AG08396 (cell line): ENCODE data around the gene PSMD3.
A peak's percentile ranks its signal among the peaks of the same experiment; 100 is the strongest.
"Not testable (repeated sequence)": the region's sequence is repeated elsewhere in the genome, so short reads cannot be mapped to it uniquely, and the experiment has no call there.

Experiments used
- DNase-seq: peaks from one replicate; pipeline ENCODE4 v3.0.0; 2012; ENCODE audit warnings: low spot score, mixed read lengths

Gene PSMD3

DNA sequence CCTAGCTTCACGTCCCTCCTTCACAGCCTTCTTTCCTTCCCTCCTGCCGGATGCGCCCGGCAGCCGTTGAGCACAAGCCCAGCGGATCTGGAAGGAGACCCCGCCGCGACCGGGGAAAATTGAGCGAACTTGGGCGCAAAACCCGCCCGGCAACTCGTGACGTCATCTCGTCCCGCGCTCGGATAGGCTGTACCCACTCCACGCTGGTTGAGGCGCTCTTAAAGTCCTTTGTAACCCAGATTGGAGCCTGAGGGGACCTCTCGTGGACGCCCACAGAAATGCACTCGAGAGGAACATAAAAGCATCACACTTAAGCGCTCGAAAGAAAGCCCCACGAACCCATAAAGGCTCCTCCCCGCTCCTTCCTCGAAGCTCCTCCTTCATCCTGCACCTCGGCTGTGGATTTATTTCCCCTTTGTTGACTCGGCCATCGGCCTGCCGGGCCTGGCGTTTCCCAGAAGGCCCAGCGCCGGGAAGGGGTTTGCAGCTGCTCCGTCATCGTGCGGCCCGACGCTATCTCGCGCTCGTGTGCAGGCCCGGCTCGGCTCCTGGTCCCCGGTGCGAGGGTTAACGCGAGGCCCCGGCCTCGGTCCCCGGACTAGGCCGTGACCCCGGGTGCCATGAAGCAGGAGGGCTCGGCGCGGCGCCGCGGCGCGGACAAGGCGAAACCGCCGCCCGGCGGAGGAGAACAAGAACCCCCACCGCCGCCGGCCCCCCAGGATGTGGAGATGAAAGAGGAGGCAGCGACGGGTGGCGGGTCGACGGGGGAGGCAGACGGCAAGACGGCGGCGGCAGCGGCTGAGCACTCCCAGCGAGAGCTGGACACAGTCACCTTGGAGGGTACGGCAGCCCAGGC is at the start of gene PSMD3:
Gene PSMD3 (plus strand): TSS at position 457 of the 856 bp plus-strand sequence. CDS start 164 bp downstream, at position 621.
- DNase-seq = peak; percentile 95

DNA sequence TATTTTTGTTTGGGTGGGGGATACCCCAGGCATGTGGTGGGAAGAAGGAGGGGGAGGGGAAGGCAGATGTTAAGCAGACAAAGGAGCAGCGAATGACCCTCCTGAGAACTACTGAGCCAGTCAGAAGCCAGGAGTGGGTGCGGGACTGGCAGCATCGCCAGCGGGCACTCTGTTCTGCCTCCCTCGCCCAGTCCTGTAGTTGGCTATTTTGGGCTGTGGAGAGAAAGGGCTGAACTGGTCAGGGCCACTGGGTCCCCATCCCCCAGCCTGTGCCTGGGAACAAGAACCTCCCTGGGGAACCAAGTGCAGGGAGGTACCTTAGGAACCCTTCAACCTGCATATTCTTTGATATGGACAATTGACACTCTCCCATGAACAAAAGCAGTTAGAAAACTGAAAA is 46.7 kb upstream of the PSMD3 start:
- DNase-seq = no peak

DNA sequence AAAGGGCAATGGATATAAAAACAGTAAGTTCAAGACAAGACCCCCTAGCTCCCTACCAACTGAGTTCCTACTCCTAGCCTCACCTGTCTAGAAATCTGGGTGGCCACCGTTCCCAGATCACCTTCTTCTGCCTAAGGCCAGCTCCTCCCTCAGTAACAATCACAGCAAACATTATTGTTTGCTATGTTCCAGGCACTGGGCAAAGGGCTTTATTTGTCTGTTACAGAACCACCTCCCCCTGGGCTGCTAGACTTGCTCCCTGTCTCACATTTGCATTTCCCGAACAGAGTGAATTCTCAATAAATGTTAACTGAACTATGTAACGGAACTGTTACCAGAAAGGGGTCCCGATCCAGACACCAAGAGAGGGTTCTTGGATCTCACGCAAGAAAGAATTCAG is 46.3 kb upstream of the PSMD3 start:
- DNase-seq = no peak

DNA sequence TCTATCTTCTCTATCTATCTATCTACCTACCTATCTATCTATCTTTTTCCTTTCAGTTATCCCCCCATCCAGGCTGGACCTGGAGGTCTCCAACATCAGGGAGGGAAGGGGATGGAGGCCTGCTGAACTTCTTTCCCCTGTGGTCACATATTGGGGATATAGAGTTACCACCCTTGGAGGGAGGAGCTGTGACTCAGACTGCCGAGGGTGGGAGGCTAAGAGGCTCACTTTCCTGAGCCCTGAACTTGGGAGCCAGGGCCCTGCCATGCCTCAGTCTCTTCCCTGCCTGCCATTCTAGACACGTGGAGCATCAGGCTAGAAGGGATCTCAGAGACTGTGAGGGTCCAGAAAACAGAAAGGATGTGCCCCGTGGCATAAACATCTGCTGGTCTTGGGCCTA is 44.7 kb upstream of the PSMD3 start:
- no peak for DNase-seq

DNA sequence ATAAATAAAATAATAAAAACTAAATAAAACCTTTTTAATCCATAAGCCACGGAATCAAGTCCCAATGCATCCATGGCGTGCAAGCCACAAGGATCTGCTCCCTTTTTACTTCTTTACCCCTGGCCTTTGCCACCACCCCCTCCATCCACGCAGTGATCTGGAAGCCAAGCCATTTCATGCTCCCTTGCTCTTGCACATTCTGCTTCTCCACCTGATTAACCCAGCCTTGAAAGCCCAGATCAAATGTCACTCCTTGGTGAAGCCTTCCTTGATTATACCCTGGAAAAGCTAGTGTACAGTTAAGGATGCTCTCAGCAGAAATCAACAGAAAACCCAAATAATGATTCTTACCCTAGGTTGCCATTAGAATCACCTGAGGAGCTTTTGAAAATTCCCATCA is 43.2 kb upstream of the PSMD3 start:
- no peak for DNase-seq

DNA sequence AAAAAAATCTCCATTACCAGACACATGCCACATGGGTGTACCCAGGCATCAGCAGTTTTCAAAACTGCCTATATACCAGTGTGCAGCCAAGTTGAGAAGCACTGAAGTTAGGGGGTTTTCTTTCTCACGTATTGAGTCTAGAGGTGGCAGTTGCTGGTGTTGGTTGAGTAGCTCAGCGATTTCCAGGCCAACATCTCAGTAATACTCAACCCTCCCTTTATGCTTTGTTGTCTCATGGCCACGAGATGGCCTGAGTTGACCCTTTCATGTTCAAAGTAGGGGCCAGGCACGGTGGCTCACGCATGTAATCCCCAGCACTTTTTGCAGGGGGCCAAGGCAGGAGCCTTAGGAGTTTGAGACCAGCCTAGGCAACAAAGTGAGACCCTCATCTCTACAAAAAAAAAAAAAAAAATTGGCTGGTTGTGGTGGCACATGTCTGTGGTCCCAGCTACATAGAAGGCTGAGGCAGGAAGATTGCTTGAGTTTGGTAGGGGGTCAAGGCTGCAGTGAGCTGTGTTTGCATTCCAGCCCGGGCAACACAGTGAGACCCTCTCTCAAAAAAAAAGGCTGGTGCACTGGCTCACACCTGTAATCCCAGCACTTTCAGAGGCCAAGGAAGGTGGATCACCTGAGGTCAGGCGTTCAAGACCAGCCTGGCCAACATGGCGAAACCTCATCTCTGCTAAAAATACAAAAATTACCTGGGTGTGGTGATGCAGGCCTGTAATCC is 42.3 kb upstream of the PSMD3 start:
- DNase-seq = no peak

DNA sequence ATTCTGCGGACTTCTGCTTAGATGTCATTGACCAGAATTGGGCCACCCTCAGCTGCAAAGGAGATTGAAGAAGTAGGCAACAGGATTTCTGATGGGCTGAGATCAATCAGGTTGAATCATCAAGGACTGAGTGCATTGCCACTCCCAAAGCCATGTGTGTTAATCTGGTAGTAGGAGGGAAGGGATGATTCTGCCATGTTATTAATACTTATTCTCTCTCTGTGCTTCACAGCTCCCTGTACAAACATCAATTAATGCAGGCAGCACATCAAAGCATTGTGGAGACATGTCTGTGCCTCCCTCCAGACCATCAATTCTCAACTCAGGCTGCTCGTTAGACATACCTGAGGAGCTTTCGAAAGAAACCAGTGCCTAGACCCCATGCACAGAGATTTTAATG is 41.5 kb upstream of the PSMD3 start:
- DNase-seq = no peak

DNA sequence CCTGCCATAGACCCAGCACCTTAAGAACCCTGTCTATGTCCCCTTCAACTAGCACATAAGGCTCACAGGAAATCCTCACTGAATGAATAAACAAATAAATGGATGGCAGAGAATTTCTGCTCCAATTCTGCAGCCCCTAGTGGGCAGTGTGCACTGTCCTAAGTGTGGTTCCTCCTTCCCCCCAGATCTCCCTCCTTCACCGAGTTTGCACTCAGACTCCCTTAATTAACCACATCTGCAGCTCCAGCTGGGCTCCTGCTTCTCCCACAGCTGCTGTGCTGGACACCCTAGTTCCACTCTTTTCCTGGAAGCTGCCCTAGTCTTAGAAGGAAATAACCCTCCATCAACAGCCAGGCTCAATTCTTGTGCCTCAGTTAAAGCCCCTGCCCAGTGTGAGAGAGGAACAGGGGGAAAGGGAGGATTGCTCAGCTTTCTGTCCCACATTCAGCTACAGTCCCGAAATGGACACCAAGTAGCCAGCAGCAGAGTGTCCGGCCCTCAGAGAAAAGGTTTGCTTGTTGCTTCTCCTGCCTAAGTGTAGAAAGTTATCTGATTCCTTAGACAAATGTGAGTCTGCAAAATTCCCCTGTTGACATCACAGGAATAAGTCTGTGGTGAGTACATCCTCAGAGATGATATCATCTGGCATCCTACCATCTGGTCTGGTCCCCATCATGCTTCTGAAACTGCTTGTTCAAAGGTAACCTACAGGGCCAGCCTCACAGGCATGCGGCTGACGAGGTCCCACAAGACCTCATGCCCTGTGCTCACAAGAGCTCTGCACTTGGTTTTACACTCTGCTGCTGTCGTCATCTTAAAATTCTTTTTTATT is 40.8 kb upstream of the PSMD3 start:
- peak; percentile 69 for DNase-seq

DNA sequence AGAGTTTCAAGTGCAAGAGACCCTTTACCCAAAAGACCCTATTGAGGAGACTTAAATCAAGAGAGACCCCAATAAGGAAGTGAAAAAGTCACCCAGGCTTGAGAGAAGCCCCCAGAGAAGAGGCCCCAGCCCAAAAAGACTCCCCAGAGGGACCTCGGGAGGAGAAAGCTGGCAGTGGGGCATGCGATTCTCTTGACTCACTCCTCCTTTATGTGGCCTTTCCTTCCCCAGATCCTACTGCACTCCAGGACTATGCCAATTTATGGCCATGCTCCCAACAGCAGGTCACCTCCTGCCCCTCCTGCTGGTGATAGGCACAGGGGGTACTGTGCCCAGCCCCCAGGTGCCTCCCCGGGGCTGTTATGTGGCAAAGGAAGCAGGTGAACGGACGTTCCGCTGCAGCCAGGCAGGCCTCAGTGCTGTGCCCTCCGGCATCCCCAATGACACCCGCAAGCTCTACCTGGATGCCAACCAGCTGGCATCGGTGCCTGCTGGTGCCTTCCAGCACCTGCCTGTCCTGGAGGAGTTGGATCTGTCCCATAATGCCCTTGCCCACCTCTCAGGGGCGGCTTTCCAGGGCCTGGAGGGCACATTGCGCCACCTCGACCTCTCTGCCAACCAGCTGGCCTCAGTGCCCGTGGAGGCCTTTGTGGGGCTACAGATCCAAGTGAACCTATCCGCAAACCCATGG is 36.8 kb upstream of the PSMD3 start:
- no peak for DNase-seq

DNA sequence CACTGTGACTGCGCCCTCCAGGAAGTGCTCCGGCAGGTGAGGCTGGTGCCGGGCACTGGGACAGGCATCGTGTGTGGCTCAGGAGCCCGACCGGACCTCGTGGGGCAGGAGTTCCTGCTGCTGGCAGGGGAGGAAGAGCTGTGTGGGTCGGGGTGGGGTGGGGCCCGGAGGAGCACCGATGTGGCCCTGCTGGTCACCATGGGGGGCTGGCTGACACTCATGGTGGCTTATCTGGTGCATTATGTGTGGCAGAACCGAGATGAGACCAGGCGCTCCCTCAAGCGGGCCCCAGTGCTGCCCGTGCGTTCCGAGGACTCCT is 36.3 kb upstream of the PSMD3 start:
- no peak for DNase-seq

DNA sequence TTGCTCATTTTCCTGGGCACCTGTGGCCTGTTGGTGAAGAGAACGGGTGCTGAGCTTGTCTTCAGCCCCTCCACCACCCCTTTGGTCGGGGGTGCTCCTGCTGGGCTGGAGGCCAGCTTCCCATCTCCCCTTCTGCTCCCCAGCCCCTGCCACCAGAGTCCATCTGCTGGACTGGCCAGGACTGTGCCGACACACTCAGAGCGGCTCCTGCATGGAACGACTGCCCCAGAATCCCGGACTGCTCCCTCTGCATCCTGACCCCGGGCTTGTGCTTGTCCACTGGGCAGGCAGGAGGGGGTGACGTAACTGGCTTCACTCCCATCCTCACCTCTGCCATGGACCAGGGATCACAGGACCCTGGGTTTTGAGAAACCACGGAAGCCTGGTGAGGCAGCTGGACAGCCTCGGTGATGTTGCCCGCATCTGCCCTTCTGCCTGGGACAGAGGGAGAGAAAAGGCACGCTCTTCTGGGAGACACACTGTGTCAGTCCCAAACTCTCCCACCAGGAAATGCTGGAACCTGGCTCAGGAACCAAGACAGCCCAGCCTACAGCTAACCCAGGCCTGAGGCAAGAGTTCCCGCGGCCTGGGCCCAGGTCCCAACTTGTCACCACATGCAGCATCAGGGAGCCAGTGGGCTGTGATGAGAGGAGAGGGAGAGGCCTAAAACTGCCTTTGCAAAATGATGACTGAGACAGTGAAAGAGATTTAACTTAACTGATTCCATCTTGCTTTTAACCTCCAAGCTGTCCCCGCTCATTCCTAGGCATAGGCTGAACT is 33.9 kb upstream of the PSMD3 start:
- no peak for DNase-seq

DNA sequence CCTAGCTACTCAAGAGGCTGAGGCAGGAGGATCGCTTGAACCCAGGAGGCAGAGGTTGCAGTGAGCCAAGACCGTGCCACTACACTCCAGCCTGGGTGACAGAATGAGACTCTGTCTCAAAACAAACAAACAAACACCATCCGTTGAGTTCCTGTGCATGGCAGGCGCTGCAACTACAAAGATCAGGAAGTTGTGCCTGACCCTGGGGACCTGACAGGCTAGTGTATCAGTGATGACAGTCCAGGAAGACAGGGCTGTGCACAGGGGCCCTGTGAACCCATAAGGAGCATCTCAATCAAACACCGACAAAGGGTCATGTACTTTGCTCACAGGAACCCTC is 32.1 kb upstream of the PSMD3 start:
- not testable (repeated sequence) for DNase-seq

DNA sequence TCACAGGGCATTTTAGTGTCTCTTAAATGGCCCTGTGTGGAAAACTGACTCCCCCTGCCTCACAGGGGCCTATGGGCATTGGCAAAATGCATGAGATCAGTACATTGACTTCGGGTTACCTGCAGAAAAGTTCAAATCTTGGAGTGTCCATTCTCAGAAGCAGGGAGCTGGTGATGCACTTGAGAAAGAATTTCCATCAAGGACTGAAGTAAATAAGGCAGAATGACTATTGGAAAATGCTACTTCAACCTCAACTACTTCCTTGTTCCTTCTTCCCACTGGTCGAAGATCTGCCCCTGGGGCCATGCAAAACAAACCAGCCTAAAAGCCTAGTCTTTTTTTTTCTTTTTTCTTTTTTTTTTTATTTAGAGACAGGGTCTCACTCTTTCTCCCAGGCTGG is 31.6 kb upstream of the PSMD3 start:
- DNase-seq = no peak

DNA sequence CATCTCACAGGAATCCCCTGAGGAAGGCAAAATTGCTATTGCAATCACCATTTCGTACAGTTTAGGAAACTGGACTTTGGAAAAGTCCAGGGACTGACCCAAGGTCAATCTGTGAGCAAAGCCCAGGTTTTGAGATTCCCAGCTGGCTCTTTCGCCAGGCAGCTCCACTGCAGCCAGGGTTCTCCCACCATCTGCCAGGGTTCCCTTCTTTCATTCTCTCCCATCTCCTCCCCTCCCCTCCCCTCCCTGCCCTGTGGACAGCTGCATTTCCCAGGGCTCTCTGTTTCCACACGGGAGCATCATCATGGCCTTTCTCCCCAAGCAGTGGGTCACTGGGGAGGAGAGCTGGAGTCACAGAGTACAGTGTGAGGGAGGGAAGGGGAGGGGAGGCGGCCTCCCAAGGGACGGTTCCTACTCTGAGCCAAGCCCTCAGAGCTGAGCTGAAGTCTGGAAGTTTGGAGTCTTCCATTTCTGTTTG is 29.7 kb upstream of the PSMD3 start:
- no peak for DNase-seq

DNA sequence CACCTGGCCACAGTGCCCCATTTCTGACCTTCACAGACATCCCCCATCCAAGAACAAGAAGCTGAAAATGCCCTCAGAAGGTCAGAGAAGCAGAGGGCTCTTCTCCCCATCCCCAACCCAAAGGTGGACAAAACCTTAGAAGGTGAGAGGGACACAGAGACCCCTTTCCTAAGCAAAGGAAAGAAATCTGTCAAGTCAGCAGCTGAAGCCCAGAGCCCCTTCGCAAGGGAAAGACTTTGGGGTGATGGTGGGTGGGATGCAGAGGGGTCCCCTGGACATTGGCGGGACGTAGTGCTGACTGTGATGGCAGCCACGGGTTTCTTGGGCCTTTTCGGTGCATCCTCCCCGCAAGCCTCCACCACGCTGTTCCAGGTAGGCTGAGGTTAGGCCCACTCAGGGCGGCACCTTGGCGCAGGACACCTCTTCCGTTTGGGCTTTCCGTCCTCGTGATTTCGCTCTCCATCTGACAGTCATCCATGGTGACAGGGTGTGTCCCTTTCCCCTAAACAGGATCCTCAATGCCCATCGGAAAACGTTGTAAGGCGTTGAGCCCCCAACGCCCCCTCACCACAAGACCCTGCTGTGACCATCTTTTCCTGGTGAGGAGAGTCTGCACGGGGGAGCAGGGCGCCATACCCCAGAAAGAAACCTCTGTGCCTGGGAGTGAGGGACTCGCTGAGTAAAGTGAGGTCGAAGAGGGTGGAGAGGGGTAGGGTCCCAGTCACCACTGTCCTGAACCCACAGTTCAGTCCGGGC is 28.5 kb upstream of the PSMD3 start:
- no peak for DNase-seq

DNA sequence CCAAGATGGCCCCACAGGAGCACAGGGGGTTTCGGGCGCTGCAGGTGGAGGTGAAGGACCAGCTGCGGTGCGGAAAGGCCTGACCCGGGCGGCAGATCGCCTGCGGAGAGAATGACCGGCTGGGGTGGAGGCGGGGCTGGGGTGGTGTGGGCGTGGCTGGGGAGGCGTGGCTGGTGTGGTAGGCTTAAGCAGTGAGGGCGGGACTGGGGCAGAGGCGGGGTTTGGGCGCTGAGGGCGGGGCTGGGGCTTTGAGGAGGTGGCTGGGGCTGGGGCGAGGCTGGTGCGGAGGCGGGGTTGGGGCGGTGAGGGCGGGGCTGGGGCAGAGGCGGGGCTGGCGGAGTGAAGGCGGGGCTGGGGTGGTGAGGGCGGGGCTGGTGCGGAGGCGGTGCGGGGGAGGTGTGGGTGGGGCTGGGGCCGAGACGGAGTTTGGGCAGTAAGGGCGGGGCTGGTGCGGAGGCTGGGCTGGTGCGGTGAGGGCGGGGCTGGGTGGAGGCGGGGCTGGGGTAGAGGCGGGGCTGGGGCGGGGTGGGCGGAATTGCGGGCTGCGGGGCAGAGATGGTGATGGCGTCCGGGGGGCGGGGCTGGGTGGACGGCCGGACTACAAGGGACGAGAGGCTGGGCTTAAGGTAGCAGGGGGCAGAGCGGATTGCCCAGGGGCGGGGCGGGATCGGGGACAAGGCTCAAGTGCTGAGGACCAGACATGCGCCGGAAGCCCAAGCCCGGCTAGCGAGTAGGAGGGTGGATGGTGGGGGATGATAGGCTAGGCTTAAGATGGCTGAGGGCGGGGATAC is 27.7 kb upstream of the PSMD3 start:
- peak; percentile 97 for DNase-seq

DNA sequence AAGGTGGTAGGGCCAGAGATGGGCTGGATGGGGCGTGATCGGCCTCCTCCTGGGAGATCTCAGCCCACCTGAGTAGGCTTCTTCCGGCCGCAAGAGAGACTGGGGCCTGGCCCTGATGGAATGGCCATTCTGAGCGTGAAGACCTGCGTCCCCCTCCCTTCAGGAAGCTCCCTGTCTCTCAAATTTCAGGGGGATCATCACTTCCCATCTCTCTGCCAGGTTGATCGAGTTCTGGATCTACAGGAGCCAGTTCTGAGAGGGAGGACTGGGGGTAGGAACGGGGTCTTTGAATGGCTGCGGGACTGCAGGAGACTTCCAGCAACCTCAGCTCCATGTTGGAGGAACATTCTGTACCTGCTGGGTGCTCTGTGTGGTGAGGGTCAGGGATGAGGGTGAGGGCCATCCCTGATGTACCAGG is 27.1 kb upstream of the PSMD3 start:
- no peak for DNase-seq

DNA sequence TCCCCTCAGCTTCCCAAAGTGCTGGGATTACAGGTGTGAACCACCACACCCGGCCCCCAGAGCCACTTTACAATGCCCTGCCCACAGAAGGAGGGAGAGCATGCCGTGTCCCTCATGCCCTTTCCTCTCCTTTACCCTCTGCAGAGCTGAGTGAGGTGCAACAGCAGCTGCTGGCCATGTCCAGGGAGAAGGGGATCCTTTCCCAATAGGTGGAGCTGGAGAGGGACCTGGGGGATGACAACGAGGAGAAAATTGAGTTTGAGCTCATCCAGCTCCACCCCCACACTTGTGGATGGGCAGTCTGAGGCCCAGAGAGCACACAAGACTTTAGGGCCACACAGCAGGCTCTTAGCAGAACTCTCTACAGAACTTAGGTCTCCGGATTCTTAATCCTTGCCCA is 25.7 kb upstream of the PSMD3 start:
- DNase-seq = no peak

DNA sequence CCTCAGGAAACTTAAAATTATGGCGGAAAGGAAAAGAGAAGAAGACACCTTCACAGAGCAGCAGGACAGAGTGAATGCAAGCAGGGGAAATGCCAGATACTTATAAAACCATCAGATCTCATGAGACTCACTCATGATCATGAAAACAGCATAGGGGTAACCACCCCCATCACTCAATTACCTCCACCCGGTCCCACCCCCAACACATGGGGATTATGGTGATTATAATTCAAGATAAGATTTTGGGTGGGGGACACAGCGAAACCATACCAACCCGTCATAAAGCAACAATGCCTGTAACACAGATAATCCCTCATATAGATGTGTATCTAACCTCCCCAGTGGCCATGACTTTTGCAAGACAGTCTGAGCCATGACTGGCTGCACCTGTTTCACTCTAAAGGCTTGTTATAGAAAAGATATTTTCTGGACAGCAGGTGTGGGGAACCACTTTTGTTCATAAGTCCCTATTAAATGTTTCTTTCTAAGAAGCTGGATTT is 24.8 kb upstream of the PSMD3 start:
- no peak for DNase-seq
